Neural cell (in vitro differentiated cells): Measurements from ENCODE around the gene PHIP. TPM values are rescaled to one million over a fixed set of nuclear protein-coding genes. Genes with fewer than 3 reads are reported as not detected.
A peak's percentile ranks its signal among the peaks of the same experiment; 100 is the strongest.

ENCODE experiments used
- H2AFZ ChIP-seq: fragments of 200-600, 300-800 bp; sonication (generic), shearing (Covaris generic); 2 replicates; pipeline ENCODE4 v1.6.0; 2014; ENCODE audit warnings: low read depth, mild to moderate bottlenecking, antibody characterized with exemption, low read length, moderate library complexity
- H3F3A ChIP-seq: fragments of 200-600 bp; shearing (Covaris generic); 2 replicates; pipeline ENCODE4 v1.6.1; 2016; ENCODE audit warnings: mild to moderate bottlenecking, moderate library complexity, mixed read lengths, antibody characterized with exemption, low read length; ENCODE audit not compliant: insufficient read depth, poor library complexity, severe bottlenecking
- H3K27ac ChIP-seq: fragments of 200-600, 300-800 bp; sonication (generic), shearing (Covaris generic); 2 replicates; pipeline ENCODE4 v1.5.1; 2014; ENCODE audit warnings: mild to moderate bottlenecking, low read length, moderate library complexity
- H3K27me3 ChIP-seq: fragments of 300-800, 200-600 bp; sonication (generic), shearing (Covaris generic); 2 replicates; pipeline ENCODE4 v1.6.0; 2014; ENCODE audit warnings: mild to moderate bottlenecking, low read depth, low read length, moderate library complexity; ENCODE audit not compliant: insufficient read depth
- H3K36me3 ChIP-seq: fragments of 300-800, 200-600 bp; sonication (generic), shearing (Covaris generic); 2 replicates; pipeline ENCODE4 v1.5.1; 2014; ENCODE audit warnings: mild to moderate bottlenecking, antibody characterized with exemption, low read length, moderate library complexity; ENCODE audit not compliant: insufficient read depth
- H3K4me2 ChIP-seq: fragments of 300-800, 200-600 bp; sonication (generic), shearing (Covaris generic); 2 replicates; pipeline ENCODE4 v1.6.0; 2014; ENCODE audit warnings: mild to moderate bottlenecking, low read length
- H3K4me3 ChIP-seq: fragments of 300-800, 200-600 bp; sonication (generic), shearing (Covaris generic); 2 replicates; pipeline ENCODE4 v1.5.1; 2014; ENCODE audit warnings: mild to moderate bottlenecking, low read length, moderate library complexity
- H3K79me2 ChIP-seq: fragments of 200-600 bp; shearing (Covaris generic); replicated peaks from 2 replicates; pipeline ENCODE4 v1.6.0; 2014; ENCODE audit warnings: mild to moderate bottlenecking, low read length, moderate library complexity; ENCODE audit not compliant: insufficient read depth
- H3K9ac ChIP-seq: fragments of 300-800, 200-600 bp; sonication (generic), shearing (Covaris generic); 2 replicates; pipeline ENCODE4 v1.6.1; 2016; ENCODE audit warnings: mild to moderate bottlenecking, low read length, mixed read lengths
- H3K9me2 ChIP-seq: fragments of 200-600 bp; shearing (Covaris generic); 2 replicates; pipeline ENCODE4 v1.6.1; 2016; ENCODE audit warnings: mild to moderate bottlenecking, low read length, mixed read lengths; ENCODE audit not compliant: insufficient read depth
- H3K9me3 ChIP-seq: fragments of 200-600, 300-800 bp; sonication (generic), shearing (Covaris generic); 2 replicates; pipeline ENCODE4 v1.6.1; 2016; ENCODE audit warnings: mild to moderate bottlenecking, mixed run types, low read length, moderate library complexity, mixed read lengths
- H4K20me1 ChIP-seq: fragments of 200-600 bp; shearing (Covaris generic); 2 replicates; pipeline ENCODE4 v1.6.1; 2016; ENCODE audit warnings: mild to moderate bottlenecking, mixed run types; ENCODE audit not compliant: insufficient read depth
- EP300 ChIP-seq: fragments of 450-650 bp; conservative IDR thresholded peaks from 2 replicates; pipeline ENCODE4 v1.6.1; 2014; ENCODE audit warnings: antibody characterized with exemption, mild to moderate bottlenecking, moderate library complexity; ENCODE audit not compliant: poor library complexity, severe bottlenecking
- EZH2 ChIP-seq: fragments of 200-600, 300-800 bp; shearing (Covaris generic), sonication (generic); IDR thresholded peaks from 2 replicates; pipeline ENCODE4 v1.6.1; 2014; ENCODE audit warnings: antibody characterized with exemption, low read length, borderline replicate concordance, mild to moderate bottlenecking; ENCODE audit not compliant: insufficient read depth, poor library complexity, severe bottlenecking
- MXI1 ChIP-seq: fragments of 450-650 bp; conservative IDR thresholded peaks from 2 replicates; pipeline ENCODE4 v1.6.1; 2014; ENCODE audit warnings: antibody characterized with exemption, mild to moderate bottlenecking; ENCODE audit not compliant: poor library complexity, severe bottlenecking
- POLR2AphosphoS5 ChIP-seq: IDR thresholded peaks from 2 replicates; pipeline ENCODE4 v1.6.1; 2012
- RAD21 ChIP-seq: fragments of 450-650 bp; conservative IDR thresholded peaks from 2 replicates; pipeline ENCODE4 v1.6.1; 2014; ENCODE audit warnings: antibody characterized with exemption, mild to moderate bottlenecking, moderate library complexity
- SMC3 ChIP-seq: fragments of 450-650 bp; conservative IDR thresholded peaks from 2 replicates; pipeline ENCODE4 v1.6.1; 2014; ENCODE audit warnings: antibody characterized with exemption, mild to moderate bottlenecking, moderate library complexity; ENCODE audit not compliant: poor library complexity
- TAF1 ChIP-seq: IDR thresholded peaks from 2 replicates; pipeline ENCODE4 v1.6.1; 2012; ENCODE audit warnings: low read depth
- polyA plus RNA-seq: library from polyadenylated mRNA; depleted of rRNA; stranded (reverse); fragments of >200 nt; gene quantifications from 2 replicates; pipeline ENCODE4 v1.2.3, GENCODE V29; 2014
- TF ChIP-seq, protein P1 (sequence below): fragments of 450-650 bp; IDR thresholded peaks from 2 replicates; pipeline ENCODE4 v1.5.1; 2014; ENCODE audit warnings: antibody characterized with exemption, mild to moderate bottlenecking, moderate library complexity; ENCODE audit not compliant: poor library complexity, severe bottlenecking
- TF ChIP-seq, protein P2 (sequence below): IDR thresholded peaks from 2 replicates; pipeline ENCODE4 v1.6.1; 2012; ENCODE audit warnings: borderline replicate concordance

Gene PHIP
- polyA plus RNA-seq, 1 donor from 2014 or later: 50.8 TPM

DNA sequence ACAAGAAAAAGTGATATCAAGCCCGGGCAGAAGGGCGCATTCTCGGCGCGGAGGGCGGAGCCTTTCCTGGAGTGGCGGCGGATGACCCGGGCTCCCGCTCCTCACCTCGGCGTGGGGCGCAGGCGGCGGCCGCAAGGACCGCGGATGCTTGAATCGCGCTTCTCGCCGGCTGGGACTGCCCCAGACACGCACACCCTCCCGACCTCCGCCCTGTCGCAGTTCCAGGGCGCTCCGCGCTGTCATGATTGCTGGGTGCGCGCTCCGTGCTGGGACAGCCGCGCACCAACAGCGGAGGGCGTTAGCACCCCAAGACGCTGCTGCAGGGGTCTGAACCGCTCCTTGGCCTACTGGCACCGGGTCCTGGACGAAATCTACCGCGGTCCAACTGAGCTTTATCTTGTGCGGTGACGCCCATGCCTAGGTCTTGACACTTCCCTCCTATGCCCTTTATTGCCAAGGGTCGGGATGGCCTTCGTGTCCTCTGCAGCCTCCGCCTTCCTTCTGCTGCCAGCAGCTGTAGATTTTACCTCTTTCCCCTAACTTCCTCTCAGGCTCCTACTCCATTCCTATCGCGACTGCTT, 167.4 kb downstream of the PHIP start:
- Histone ChIP-seq H3K36me3 (no peaks in the 10 kb centered on the region), H2AFZ (no peak overlapping the region), H4K20me1 (no peaks in the 10 kb centered on the region), H3K9me2 (no peaks in the 10 kb centered on the region), H3K4me2 (no peak overlapping the region), H3K27ac (no peak overlapping the region), H3K27me3 (peaks cover 8% of the 10 kb centered on the region), H3K79me2 (no peaks in the 10 kb centered on the region), H3K9me3 (peaks cover 11% of the 10 kb centered on the region), H3K9ac (no peak overlapping the region), H3K4me3 (peak overlapping the region; percentile 59), H3F3A (no peaks in the 10 kb centered on the region)
- TF ChIP-seq MXI1: no peak
- no peak for TF ChIP-seq POLR2AphosphoS5
- TF ChIP-seq SMC3: no peak
- no peak for TF ChIP-seq RAD21
- TF ChIP-seq EP300: no peak
- no peak for TF ChIP-seq TAF1

DNA sequence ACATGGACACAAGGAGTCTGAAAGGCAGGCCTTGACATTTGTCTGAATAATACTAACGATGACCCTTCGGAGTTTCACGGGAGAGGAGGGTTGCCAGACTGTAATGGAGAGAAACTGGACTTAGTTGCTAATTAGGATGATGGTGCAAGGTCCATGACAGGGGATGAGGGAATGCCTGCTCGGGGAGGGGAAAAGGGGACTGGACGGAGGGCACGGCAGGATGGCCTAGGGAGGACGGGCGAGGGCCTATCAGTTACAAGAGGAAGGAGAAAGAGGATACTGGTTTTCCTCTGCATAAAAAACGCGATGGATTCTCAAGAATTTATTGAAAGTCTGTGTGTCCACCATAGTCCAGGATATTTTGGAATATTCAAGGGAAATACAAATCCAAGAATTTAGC, 168.0 kb downstream of the PHIP start:
- Histone ChIP-seq H4K20me1 (no peaks in the 10 kb centered on the region), H3K9me2 (no peaks in the 10 kb centered on the region), H3F3A (no peaks in the 10 kb centered on the region), H3K4me2 (no peak overlapping the region), H3K9me3 (peaks cover 11% of the 10 kb centered on the region), H2AFZ (no peak overlapping the region), H3K27ac (no peak overlapping the region), H3K27me3 (peaks cover 8% of the 10 kb centered on the region), H3K36me3 (no peaks in the 10 kb centered on the region), H3K9ac (no peak overlapping the region), H3K79me2 (no peaks in the 10 kb centered on the region), H3K4me3 (peak overlapping the region; percentile 59)
- TF ChIP-seq TAF1 (no peak), MXI1 (no peak), POLR2AphosphoS5 (no peak), SMC3 (no peak), EZH2 (no peak), EP300 (no peak), RAD21 (no peak)
- TF ChIP-seq, protein P1, sequence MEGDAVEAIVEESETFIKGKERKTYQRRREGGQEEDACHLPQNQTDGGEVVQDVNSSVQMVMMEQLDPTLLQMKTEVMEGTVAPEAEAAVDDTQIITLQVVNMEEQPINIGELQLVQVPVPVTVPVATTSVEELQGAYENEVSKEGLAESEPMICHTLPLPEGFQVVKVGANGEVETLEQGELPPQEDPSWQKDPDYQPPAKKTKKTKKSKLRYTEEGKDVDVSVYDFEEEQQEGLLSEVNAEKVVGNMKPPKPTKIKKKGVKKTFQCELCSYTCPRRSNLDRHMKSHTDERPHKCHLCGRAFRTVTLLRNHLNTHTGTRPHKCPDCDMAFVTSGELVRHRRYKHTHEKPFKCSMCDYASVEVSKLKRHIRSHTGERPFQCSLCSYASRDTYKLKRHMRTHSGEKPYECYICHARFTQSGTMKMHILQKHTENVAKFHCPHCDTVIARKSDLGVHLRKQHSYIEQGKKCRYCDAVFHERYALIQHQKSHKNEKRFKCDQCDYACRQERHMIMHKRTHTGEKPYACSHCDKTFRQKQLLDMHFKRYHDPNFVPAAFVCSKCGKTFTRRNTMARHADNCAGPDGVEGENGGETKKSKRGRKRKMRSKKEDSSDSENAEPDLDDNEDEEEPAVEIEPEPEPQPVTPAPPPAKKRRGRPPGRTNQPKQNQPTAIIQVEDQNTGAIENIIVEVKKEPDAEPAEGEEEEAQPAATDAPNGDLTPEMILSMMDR: no peak
- TF ChIP-seq, protein P2, sequence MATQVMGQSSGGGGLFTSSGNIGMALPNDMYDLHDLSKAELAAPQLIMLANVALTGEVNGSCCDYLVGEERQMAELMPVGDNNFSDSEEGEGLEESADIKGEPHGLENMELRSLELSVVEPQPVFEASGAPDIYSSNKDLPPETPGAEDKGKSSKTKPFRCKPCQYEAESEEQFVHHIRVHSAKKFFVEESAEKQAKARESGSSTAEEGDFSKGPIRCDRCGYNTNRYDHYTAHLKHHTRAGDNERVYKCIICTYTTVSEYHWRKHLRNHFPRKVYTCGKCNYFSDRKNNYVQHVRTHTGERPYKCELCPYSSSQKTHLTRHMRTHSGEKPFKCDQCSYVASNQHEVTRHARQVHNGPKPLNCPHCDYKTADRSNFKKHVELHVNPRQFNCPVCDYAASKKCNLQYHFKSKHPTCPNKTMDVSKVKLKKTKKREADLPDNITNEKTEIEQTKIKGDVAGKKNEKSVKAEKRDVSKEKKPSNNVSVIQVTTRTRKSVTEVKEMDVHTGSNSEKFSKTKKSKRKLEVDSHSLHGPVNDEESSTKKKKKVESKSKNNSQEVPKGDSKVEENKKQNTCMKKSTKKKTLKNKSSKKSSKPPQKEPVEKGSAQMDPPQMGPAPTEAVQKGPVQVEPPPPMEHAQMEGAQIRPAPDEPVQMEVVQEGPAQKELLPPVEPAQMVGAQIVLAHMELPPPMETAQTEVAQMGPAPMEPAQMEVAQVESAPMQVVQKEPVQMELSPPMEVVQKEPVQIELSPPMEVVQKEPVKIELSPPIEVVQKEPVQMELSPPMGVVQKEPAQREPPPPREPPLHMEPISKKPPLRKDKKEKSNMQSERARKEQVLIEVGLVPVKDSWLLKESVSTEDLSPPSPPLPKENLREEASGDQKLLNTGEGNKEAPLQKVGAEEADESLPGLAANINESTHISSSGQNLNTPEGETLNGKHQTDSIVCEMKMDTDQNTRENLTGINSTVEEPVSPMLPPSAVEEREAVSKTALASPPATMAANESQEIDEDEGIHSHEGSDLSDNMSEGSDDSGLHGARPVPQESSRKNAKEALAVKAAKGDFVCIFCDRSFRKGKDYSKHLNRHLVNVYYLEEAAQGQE: no peak
